ENCODE data around the gene VTI1A. TPM values are rescaled to one million over a fixed set of nuclear protein-coding genes. Genes with fewer than 3 reads are reported as not detected.

The VTI1A gene
- total RNA-seq, 1 donor from 2014 or later: 47.2 TPM

DNA sequence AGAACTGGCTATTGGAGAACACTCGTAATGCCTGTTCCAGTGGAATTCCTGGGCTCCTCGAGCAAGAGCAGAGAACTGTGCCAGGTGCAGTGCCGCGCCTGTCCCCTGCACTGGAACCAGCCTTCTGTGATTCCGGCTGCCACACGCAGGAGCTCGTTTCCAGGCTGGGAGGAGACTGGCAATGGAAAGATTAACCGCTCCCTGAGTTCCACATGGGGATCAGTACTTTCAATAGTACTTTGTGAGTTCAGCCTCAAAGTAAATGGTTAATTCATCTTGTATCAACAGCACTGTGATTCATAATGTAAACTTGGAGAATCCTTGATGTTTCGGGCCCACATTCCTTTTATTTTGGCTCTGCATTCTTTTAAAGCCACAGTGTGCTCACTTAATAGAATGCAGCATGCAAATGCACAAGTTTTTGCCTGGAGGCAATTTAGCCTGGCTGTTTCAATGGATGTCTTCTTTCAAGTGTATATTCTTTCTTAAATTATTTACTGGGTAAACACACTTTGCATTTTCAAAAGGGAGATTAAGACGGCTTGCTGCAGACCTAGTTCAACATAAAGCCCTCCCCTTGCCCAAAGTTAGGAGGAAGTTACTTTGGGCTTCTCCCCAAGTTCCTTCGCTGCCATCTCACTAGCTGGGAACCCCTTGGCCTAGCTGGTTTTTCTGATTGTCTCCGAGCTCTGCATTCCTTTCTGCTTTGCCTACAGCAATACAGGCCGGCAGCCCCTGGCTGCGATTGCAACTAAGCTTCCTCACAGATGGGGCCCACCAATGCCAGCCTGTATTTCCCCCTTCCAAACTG lies 364.9 kb downstream of the VTI1A start:
- peak; percentile 88 for DNase-seq

DNA sequence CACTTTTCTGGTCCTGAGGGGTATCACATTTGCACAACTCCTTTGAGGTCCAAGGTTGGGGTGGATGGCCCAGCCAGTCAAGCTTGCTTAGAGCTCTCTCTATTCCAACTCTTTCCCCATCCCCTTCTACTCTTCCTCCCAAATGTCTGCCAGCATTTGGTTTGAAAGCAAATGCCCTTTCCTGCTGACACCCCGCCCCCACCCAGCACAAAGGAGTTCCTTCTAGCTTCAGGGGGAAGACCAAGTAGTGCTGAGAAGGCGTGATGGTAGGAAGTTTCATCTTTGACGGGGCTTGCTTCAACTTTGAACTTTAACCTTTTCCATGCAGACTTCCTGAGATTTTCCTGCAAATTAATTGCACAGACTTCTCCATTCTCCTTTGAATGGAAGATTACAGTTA lies 365.6 kb downstream of the VTI1A start:
- no peak for DNase-seq

DNA sequence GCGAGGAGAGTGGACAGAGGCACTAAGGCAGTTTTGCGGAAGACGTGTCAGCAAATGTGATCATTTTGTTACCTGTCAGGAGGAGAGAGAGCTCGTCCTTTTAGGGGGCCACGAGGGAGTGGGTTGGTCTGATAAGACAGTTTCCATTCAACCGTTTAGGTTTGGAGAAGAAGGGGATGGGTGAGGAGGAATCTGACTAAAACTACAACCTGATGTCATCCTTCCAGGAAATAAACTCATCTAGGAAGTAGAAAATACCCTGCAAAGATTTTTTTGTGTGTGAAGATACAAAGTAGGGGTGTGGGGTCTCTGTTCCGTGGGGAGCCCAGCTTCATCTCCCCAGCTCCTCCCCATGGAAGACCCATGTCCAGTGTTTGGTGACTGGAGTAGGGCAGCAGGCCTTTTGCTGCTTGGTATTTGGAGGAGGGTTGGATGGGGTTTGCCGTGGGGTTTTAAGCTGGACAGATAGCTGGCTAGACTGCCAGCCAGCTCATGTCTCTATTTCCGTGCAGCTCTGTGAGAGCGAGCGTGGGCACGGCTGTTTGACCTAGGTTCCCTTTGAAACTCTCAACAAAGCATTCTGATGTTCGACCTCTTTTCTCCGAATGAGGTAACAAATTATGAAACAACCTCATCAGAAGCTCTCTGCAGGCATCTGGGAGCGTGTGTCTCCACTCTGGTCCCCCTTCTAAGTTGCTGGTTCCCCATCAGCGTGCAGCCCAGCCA lies 367.0 kb downstream of the VTI1A start:
- no peak for DNase-seq

DNA sequence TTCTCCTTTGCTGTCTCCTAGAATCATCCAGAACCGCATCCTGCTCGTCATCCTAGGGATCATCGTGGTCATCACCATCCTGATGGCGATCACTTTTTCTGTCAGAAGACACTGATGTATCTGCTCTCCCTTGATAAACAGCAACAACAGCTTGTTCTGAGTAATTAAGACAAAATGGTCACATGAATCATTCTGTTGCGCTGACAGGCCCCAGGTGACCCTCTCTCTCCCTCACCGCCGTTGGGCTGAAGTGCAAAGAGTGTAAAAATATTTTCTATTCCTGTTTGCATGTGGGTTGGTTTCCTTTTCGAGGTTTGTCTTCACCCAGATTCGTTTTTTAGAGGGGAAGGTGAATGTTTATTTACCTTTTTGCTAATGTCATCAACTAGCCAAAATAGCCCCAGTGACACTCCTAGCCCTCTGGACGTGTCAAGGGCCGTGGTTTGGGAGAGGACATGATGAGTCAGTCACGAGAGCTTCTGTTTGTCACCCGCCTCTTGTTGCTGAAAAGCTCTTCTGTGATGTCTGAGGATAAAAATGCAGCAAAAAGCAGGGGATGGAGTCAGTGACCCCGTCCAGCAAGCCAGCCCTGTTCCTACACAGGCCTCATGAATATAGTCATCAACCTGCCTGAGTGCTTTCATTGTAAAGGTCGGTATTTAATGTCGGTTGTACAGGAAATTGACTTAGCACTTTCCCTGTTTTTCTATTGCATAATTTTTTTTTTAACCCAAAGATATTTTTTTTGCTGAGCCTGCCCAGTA lies 368.4 kb downstream of the VTI1A start:
- peak; percentile 34 for DNase-seq

DNA sequence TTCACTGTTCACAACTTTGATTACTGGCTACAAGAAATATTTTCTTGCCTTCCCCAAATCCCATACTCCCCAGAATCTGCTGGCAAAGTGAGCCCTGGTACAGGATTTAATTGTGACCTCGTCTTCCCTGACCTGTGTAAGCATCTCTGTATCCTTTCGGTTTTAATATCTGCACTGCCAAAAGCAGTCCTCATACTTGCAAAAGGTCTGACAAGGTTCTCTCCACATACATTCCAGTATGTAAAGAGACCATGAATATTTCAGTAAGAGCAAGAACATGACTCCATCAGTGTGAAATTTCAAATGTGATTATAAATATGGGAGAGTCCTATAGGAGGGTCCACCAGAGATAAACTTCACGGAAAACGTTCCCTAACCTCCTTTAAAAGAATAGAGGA lies 369.0 kb downstream of the VTI1A start:
- DNase-seq: no peak

DNA sequence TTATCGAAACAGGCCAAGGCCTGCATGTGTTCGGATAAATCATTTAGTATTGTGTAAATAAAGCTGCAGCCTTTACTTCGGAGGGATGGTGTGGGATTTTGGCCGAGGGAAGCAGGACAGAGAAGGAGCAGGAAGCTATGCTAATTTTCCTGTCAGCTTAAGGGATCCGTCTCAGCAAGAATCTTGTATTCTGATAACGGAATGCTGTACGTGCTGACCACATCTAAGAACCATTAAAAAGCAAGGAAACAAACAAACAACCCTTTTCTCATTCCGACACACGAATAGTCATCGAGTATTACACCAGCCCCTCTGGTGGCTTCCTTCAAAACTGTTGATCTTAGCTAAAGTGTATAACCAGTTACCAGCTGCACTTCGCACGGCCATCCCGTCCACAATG lies 369.9 kb downstream of the VTI1A start:
- DNase-seq: peak; percentile 36

DNA sequence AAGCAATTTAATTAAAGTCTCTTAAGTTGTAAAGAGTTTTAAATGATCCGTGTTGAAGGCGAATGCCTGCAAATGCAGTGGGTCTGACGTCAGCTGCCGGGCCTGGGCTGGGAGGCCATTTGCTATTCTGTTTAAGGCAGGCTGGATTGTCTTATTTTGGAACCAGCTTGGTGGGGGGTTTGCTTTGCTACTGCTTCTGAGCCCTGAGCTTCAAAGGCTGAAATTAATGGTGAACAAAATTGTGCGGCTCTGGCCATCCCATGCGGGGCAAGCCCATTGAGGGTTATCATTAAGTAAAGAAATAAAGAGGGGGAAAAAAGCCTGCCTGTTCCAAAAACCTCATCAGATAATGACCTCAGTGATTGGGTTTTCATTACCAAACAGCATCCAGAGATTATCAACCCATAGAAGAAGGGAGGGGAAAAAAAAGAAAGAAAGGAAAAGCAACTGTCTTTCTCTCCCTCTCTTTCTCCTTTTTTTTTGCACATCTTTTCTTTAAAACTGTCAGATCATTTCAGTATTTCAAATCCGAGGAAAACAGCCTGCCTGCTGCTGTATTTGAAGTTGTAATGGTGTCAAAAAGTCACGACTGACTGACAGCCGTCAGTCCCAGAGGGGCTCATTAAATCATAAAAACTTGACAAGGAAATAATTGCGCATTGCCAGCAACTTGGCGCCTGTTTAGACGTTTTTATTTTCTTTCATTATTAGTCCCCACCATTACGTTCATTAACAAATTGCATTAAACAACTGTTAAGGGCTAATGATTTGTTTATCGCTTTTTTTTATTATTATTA lies 371.2 kb downstream of the VTI1A start:
- DNase-seq: no peak

DNA sequence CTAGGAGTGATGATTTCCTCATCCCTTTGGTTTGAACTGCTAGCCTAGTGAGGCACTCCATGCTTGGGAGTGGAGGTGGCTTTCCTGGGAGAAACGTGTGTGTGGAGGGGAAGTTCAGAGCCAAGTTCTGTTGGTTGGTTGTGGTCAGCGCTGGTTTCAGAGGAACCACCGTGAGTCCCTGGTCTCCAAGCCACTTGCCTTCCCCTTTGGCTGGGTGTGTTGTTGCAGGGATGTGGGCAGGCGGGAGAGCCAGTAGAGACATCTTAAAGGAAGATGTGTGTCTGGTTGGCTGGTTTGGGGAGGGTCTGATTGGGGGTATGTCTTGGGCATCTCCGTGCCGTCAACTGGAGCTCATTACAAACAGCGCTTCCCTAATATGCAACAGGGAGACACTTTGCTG lies 372.2 kb downstream of the VTI1A start:
- DNase-seq: no peak

DNA sequence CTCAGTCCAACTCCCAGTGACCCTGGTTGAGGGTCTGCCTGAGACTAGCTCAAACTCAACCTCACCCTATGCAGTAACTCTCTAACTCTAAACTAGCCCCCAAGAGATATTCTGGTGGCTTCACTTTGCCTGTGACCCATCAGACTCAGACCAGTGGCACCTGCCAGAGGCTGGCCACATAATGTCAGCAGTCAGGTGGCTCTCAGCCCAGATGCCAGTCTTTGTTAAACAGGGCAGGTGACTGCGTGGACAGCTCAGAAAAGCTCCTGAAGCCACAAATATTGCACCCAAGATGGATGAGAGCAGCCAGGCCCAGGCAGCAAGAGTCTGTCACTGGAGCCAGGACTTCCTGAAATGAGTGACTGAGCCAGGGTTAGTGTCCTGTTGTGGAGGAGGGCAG lies 373.3 kb downstream of the VTI1A start:
- DNase-seq: no peak

DNA sequence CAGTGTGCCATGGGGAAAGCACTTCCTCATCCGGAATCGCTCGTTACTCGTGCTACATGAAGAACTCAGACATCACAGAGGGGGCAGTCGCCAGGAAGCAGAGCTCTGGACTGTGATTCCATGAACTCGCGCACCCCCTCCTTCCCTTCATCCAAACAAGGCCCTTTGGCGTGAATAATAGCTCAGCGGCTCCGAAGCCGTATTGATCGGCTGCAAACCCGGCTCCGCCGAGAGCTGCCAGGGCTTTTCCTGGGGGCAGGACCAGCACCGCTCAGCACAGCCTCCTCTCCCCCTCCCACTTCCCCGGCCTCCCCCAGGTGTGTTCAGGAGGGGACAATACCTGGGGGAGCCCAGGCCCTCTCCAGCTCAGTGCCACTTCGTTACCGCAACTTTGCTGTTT lies 374.0 kb downstream of the VTI1A start:
- DNase-seq: no peak

DNA sequence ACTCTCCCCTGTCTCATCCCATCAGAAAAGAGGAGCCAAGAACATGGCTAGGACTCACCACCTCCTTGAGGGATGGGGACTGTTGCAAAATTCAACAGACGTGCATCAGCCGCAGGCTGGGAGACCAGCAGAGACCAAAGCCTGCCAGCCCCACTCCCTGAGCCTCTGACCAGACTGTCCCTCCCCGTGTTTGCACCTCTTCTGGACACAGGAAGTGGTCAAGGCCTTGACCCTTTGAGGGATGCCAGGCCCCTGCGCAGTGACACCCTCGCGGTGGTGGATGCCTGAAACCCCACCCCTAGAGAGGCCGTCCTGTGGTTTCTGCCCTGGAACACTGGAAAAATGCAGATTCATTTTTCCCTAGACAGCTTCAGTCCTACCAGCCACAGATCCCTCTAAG lies 374.6 kb downstream of the VTI1A start:
- DNase-seq: no peak

DNA sequence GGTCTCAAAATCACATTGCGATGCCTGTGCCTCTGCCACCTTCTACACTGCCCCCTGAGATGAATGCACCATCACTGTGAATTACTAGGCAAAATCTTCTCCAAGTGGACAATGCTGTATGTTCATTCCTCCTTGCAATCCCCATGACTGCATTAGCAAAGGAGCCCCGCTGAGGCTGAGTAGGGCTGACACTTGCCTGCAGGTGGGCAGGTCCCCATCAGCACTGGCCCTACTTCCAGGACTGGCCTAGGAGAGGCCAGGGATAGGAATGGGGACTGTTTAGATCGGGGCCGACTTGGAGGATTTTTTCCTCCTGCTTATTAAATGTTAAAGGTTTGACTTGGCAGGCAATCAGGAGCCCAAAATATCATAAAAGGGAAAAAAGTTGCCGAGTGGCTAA lies 376.0 kb downstream of the VTI1A start:
- no peak for DNase-seq

DNA sequence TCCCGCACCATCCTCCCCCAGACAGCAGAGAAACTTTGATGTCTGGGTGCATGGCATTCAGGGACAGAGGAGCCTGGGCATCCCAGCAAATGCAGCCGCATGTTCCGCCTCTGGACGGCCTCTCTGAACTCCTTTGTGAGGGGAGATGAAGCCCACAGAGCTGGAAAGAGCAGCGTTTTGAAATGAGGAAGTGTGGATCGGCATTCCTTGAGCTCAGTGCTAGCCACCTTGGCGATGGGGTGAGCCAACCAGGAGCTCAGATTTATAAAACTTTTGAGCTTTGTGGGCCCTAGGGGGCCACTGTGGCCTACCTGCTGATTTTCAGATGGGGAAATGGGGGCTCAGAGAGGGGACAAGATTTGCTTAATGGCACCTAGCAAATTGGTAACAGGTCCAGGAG lies 376.6 kb downstream of the VTI1A start:
- DNase-seq: no peak

DNA sequence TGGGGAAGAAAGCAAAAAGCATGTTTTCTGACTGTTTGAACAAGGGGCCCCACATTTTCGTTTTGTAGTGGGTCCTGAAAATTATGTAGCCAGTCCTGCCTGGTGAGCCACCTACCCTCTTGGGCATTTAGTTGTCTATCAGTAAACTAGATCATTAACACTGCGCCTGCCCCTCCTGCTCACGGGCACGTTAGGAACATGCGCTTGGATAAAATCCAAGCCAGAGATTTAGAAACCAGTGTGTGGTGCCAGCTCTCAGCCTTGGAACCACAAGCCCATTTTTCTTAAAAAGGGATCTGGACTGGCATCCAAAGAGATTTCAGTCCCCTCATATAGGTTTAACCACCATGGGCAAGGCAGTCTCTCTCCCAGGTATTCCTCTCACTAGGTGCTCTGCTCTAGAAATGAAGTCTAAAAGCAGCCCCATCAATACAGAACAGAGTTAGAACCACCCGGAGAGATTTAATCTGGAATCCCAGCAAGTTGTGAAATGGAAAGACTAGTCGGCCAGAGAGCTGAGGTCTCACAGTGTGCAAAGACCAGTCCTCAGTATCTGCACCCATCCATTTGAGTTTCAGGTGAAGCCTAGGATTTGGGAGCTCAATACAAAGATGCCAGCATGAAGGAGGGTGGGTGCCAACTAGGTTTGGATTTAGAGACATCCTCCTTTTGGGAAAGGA lies 379.1 kb downstream of the VTI1A start:
- peak; percentile 48 for DNase-seq

DNA sequence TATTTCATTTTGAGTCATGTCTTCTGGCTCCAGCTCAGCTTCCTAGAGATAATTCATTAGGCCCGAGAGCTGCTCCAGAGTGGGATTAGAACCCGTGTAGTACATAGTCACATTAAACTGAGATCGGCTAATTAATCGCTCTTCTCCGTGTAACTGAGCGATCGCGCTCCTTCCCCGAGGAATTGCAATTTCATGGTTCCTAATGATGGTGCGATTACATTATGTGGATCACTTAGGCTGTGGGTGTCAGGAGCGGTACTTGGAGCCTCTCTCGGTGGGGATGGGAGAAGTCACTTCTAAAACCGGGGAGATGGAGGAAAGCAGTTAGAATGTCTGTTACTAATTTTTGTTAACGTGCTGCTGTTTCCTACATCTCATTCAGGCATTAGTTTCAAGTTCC lies 380.1 kb downstream of the VTI1A start:
- DNase-seq: no peak

DNA sequence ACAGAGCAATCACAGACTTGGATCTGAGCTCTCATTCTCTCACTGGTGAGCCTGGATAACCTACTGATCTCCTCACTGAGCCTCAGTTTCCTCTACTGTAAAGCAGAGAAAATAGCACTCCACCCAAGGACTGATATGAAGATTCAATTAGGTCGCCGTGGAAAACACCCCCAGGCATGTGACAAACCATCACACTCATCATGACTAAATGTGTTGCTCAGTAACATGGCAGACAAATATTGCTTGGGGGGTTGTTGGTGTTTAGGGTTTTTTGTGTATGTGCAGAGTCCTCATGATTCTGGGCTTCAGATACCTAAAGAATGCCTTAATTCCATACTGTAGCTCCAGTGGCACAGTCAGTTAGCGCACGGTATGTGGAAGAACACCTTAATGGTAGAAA lies 380.9 kb downstream of the VTI1A start:
- no peak for DNase-seq

DNA sequence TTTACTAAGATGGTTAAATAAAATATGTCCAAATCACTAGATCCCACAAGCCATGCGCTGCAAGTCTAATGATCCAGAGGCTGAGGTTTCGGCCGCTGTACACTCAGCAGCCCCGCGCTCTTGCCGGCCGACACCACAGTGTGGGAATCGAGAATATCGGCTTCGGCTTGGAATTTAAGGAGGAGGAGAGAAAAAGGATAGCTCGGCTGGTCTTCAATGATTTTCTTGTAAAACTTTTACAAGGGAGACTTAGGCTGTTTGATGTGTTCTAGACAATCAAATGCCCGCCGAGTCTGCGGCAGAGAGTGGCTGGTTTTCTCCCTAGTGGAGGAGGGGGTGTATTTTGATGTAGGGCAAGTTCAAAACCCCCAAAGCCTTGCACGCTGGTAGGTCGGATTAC lies 384.8 kb downstream of the VTI1A start:
- no peak for DNase-seq

DNA sequence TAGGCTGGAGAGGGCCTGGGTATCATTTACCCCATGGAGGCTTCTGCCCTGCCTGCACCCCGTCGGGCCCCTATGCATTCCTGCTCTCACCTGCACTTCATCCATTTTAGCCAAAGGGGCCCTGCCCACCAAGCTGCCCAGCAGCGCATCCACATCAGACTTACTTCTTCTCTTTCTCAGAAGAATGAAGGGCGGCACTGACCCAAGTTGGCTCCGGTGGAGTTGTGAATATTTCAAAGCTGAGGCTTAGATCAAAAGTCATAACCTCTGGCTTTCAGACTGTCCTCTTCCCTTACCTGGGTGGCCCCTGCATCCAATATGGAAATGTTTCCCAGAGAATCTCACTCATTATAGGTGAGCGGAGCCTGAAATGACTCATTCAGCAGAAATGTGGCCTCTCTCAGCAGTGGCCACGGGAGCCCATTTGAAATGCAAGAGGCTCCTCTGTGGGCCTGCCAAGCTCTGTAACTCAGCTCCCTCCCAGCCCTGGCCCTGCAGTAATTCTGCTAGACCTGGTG lies 385.4 kb downstream of the VTI1A start:
- DNase-seq: no peak

DNA sequence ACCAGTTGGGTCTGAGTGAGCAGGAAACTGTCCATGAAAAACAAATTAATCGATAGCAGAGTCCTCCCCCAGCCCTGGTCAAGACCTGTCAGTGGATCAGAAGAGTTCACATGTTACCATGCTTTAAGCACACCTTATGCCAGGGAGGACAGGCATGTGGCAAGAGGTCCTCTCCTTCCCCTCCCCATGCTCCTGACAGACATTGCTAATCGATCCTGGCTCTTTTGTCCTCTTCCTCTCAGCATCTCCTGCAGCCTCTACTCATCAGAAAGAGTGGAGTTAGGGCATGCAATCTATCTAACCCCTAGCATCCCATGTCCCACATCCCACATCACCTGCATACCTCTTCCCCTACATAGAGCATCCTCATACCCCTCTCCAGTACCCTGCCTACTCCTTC lies 385.9 kb downstream of the VTI1A start:
- no peak for DNase-seq

DNA sequence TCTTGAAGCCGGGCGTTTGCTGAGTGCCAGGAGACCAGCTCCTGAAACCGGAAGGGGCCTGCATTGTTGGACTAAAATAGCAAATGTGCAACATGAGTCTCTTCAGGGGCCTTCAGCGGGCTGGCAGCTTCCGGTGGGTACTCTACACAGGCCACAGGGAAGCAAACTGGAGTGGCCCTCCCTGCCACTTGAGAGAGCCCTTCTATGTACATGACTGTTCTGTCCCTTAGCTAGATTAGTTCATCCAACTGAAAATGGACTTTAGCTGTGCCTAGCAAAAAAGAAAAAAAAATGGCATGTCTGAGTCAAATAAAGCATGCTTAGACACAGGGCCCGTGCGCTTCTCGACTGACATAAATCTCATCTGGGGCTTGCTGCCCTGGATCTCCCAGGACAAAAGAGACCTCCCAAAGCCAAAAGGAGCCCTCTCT lies 387.8 kb downstream of the VTI1A start:
- DNase-seq: peak; percentile 78

DNA sequence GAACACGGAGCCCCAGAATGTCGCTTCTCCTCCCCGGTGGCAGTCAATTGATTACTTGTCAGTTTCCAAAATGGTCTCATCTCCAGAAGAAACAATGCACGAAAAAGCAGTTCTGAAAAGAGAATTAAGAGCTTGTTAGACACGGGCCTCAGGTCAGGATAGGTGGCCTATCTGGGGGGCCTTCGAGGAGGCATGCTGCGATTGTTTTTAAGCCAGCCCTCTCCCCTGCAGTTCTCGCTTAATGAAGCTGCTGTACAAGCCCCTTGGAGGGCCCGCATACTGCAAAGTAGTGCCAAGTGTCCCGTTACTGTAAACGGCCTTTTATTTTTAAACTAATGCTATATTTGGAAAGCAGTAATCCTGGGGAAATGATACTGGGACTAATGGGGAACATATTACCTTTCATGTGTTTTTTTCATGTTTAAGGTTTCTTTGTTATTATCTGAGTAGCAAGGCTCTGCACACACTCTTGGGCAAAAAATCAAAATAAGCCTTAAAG lies 388.3 kb downstream of the VTI1A start:
- peak; percentile 64 for DNase-seq

Measured in tongue (tissue), 2 donors.